ENCODE results near the gene BBS1. TPM values are rescaled to one million over a fixed set of nuclear protein-coding genes. Genes with fewer than 3 reads are reported as not detected.

BBS1 gene
- total and polyA plus RNA-seq, 4 donors = 39.8 to 77.1 (median 55.6) TPM

GRCh38 chr11:66476173-66476840 lies 34.1 kb upstream of the BBS1 start:
- Histone ChIP-seq H3K4me3 (ENCODE audit: low read depth, low read length) (no peak overlapping the region), H3K27me3 (ENCODE audit: control insufficient read depth, insufficient read depth, low read length) (no peaks in the 10 kb centered on the region), H3K36me3 (ENCODE audit: control insufficient read depth, insufficient read depth, low read length) (peaks cover 58% of the 10 kb centered on the region), H3K9me3 (ENCODE audit: control insufficient read depth, insufficient read depth, low read length) (no peaks in the 10 kb centered on the region), H3K27ac (ENCODE audit: low read depth, low read length) (no peak overlapping the region), H3K4me1 (ENCODE audit: control insufficient read depth, insufficient read depth, low read length) (peaks cover 26% of the 10 kb centered on the region)
- no peak for DNase-seq (ENCODE audit: low read depth in 4 of 6, low spot score in 6 of 6)
- 78% methylated on average over 7 of the region's 10 CpGs for WGBS (ENCODE audit: insufficient coverage)

GRCh38 chr11:66476841-66477251 lies 33.6 kb upstream of the BBS1 start:
- Histone ChIP-seq H3K4me1 (ENCODE audit: control insufficient read depth, insufficient read depth, low read length) (peaks cover 26% of the 10 kb centered on the region), H3K27me3 (ENCODE audit: control insufficient read depth, insufficient read depth, low read length) (no peaks in the 10 kb centered on the region), H3K9me3 (ENCODE audit: control insufficient read depth, insufficient read depth, low read length) (no peaks in the 10 kb centered on the region), H3K27ac (ENCODE audit: low read depth, low read length) (no peak overlapping the region), H3K4me3 (ENCODE audit: low read depth, low read length) (no peak overlapping the region), H3K36me3 (ENCODE audit: control insufficient read depth, insufficient read depth, low read length) (peaks cover 56% of the 10 kb centered on the region)
- WGBS (ENCODE audit: insufficient coverage) = 45% methylated on average over 9 of the region's 9 CpGs
- DNase-seq (ENCODE audit: low read depth in 4 of 6, low spot score in 6 of 6) = peak in 1 of 6 donors; percentile 37

DNA sequence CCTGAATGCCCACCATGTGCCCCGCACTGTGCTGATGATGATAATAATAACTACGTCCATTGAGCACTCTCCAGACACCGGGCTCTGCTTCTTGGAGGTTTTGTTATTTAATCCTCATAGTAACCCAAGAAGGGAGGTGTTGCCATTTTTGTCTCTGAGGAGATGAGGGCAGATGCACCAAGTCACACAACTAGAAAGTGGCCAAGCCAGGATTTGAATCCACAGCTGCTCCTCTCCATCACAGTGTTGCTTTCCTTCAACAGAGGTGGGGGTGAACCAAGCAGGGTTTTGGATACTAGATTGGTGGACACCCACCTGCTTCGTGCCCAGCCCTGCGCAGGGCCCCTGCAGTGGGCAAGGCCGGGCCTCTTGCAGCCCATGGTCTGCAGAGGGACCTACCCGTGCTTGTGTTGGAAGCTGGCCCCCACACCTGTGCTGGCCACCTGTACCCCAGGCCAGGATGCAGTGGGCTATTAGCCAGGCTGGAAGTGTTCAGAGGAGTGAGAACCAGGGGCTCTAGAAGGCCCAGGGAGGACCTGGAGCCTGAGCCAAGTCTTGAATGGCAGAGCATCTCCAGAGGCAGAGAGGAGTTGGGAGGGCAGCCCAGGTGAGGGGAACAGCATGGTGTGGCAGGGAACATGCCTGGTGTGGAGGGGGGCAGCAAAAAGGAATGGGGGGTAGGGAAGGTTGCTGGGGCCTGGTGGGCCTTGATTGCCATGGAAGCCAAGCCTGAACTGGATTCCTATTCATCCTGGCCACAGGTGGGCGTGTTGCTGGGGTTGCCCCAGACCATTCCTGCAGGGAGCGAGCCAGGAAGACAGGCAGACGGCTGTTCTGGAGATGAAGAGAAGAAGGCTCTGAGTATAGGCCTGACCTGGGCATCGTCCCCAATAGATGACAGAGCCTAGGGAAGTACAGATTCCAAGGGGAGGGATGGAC lies 32.9 kb upstream of the BBS1 start:
- no peak for DNase-seq (ENCODE audit: low read depth in 4 of 6, low spot score in 6 of 6)
- no peak overlapping the region for H3K27ac ChIP-seq (ENCODE audit: low read depth, low read length)
- 85% methylated on average over 8 of the region's 11 CpGs for WGBS (ENCODE audit: insufficient coverage)
- H3K9me3 ChIP-seq (ENCODE audit: control insufficient read depth, insufficient read depth, low read length) = no peaks in the 10 kb centered on the region
- no peaks in the 10 kb centered on the region for H3K27me3 ChIP-seq (ENCODE audit: control insufficient read depth, insufficient read depth, low read length)
- H3K4me1 ChIP-seq (ENCODE audit: control insufficient read depth, insufficient read depth, low read length) = peaks cover 26% of the 10 kb centered on the region
- no peak overlapping the region for H3K4me3 ChIP-seq (ENCODE audit: low read depth, low read length)
- H3K36me3 ChIP-seq (ENCODE audit: control insufficient read depth, insufficient read depth, low read length) = peaks cover 54% of the 10 kb centered on the region

DNA sequence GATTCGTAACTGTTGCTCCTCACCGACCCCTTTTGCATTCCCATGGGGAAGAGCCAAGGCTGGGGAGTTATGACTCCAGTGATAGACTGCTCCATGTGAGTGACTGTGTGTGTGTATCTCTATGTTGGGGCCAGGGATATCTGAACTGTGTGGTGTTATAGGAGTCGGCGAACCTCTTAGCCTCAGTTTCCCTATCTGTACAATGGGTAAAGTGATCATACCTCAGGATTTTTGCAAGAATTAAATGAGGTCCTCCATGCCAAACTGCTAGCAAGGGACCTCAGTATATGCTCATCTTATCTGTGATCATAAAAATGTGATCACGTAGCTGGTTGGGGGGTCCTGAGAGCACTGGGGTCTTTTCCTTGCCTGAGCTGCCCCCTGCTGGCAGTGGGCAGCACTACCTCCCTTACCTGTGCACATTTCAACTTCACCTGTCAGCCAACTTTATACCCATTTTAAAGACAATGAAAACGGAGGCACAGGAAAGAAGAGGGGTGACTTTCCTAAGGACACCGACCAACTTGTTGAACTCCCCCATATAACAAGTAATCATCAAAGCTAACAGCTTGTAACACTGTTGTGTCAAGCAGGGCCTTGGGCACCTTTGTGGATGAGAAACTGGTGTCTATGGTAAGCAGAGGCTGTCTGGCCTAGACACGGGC lies 31.6 kb upstream of the BBS1 start:
- Histone ChIP-seq H3K4me1 (ENCODE audit: control insufficient read depth, insufficient read depth, low read length) (peaks cover 26% of the 10 kb centered on the region), H3K36me3 (ENCODE audit: control insufficient read depth, insufficient read depth, low read length) (peaks cover 45% of the 10 kb centered on the region), H3K27ac (ENCODE audit: low read depth, low read length) (peak overlapping the region; percentile 87), H3K4me3 (ENCODE audit: low read depth, low read length) (peak overlapping the region; percentile 93), H3K9me3 (ENCODE audit: control insufficient read depth, insufficient read depth, low read length) (no peaks in the 10 kb centered on the region), H3K27me3 (ENCODE audit: control insufficient read depth, insufficient read depth, low read length) (no peaks in the 10 kb centered on the region)
- 84% methylated on average over 2 of the region's 8 CpGs for WGBS (ENCODE audit: insufficient coverage)
- peak in 2 of 6 donors; percentile 33 to 63 for DNase-seq (ENCODE audit: low read depth in 4 of 6, low spot score in 6 of 6)

- Histone ChIP-seq H3K36me3 (ENCODE audit: control insufficient read depth, insufficient read depth, low read length) (peaks cover 40% of the 10 kb centered on the region), H3K9me3 (ENCODE audit: control insufficient read depth, insufficient read depth, low read length) (no peaks in the 10 kb centered on the region), H3K27me3 (ENCODE audit: control insufficient read depth, insufficient read depth, low read length) (no peaks in the 10 kb centered on the region), H3K4me1 (ENCODE audit: control insufficient read depth, insufficient read depth, low read length) (peaks cover 26% of the 10 kb centered on the region), H3K4me3 (ENCODE audit: low read depth, low read length) (peak overlapping the region; percentile 93), H3K27ac (ENCODE audit: low read depth, low read length) (peak overlapping the region; percentile 87)
- WGBS (ENCODE audit: insufficient coverage) = 2% methylated on average over 31 of the region's 34 CpGs
- DNase-seq (ENCODE audit: low read depth in 4 of 6, low spot score in 6 of 6) = peak in 3 of 6 donors; percentile 12 to 65 (median 37)
Observed at GRCh38 chr11:66479394-66480116, 30.9 kb upstream of the BBS1 start.

GRCh38 chr11:66480117-66480938 lies 30.1 kb upstream of the BBS1 start, which contains the start of gene DPP3:
DPP3 (plus strand) TSS chr11:66480434; CDS start chr11:66482201, 1,767 bp downstream.
- no peaks in the 10 kb centered on the region for H3K9me3 ChIP-seq (ENCODE audit: control insufficient read depth, insufficient read depth, low read length)
- peak within 1 kb of the TSS; percentile 87 for H3K27ac ChIP-seq (ENCODE audit: low read depth, low read length)
- H3K36me3 ChIP-seq (ENCODE audit: control insufficient read depth, insufficient read depth, low read length) = peaks cover 41% of the 10 kb centered on the region
- DNase-seq (ENCODE audit: low read depth in 4 of 6, low spot score in 6 of 6) = peak; percentile 87 to 99 (median 94)
- peak within 1 kb of the TSS; percentile 93 for H3K4me3 ChIP-seq (ENCODE audit: low read depth, low read length)
- WGBS (ENCODE audit: insufficient coverage) = under 1% methylated on average over 57 of the region's 62 CpGs
- H3K27me3 ChIP-seq (ENCODE audit: control insufficient read depth, insufficient read depth, low read length) = no peaks in the 10 kb centered on the region
- peaks cover 26% of the 10 kb centered on the region for H3K4me1 ChIP-seq (ENCODE audit: control insufficient read depth, insufficient read depth, low read length)

- Histone ChIP-seq H3K27ac (ENCODE audit: low read depth, low read length) (no peak overlapping the region), H3K9me3 (ENCODE audit: control insufficient read depth, insufficient read depth, low read length) (no peaks in the 10 kb centered on the region), H3K4me3 (ENCODE audit: low read depth, low read length) (no peak overlapping the region), H3K4me1 (ENCODE audit: control insufficient read depth, insufficient read depth, low read length) (peaks cover 9% of the 10 kb centered on the region), H3K27me3 (ENCODE audit: control insufficient read depth, insufficient read depth, low read length) (no peaks in the 10 kb centered on the region), H3K36me3 (ENCODE audit: control insufficient read depth, insufficient read depth, low read length) (peaks cover 57% of the 10 kb centered on the region)
- no peak for DNase-seq (ENCODE audit: low read depth in 4 of 6, low spot score in 6 of 6)
- 91% methylated on average over 6 of the region's 7 CpGs for WGBS (ENCODE audit: insufficient coverage)
Observed at GRCh38 chr11:66484806-66485380, 25.5 kb upstream of the BBS1 start.

DNA sequence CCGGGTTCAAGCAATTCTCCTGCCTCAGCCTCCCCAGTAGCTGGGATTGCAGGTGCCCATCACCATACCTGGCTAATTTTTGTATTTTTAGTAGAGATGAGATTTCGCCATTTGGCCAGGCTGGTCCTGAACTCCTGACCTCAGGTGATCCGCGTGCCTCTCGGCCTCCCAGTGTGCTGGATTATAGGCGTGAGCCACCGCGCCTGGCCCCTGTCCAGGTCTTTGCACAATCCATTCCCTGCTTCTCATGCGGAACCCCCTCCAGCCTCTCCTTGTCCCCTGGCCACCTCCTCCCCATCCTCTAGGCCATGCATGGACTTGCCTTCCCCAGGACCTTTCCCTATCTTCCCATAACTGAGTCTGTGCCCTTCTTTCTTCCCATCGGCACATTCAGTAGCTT lies 21.5 kb upstream of the BBS1 start:
- H3K27me3 ChIP-seq (ENCODE audit: control insufficient read depth, insufficient read depth, low read length) = no peaks in the 10 kb centered on the region
- WGBS (ENCODE audit: insufficient coverage) = 92% methylated on average over 8 of the region's 10 CpGs
- H3K9me3 ChIP-seq (ENCODE audit: control insufficient read depth, insufficient read depth, low read length) = no peaks in the 10 kb centered on the region
- no peaks in the 10 kb centered on the region for H3K4me1 ChIP-seq (ENCODE audit: control insufficient read depth, insufficient read depth, low read length)
- no peak overlapping the region for H3K27ac ChIP-seq (ENCODE audit: low read depth, low read length)
- no peak overlapping the region for H3K4me3 ChIP-seq (ENCODE audit: low read depth, low read length)
- peaks cover 79% of the 10 kb centered on the region for H3K36me3 ChIP-seq (ENCODE audit: control insufficient read depth, insufficient read depth, low read length)
- no peak for DNase-seq (ENCODE audit: low read depth in 4 of 6, low spot score in 6 of 6)
